H1 (cell line): ENCODE measurements around the gene FUT4. TPM values are rescaled to one million over a fixed set of nuclear protein-coding genes. Genes with fewer than 3 reads are reported as not detected.

Experiments used
- CTCF ChIA-PET: fragments of 300-600 bp; sonication (Branson Sonifier 250); formaldehyde crosslinking; loops from one replicate; lab custom pipeline; 2021; ENCODE audit not compliant: partially characterized antibody; lab: Charles Lee
- POLR2A ChIA-PET: fragments of 300-600 bp; sonication (Branson Sonifier 250); formaldehyde crosslinking; loops from one replicate; lab custom pipeline; 2021; ENCODE audit warnings: inconsistent platforms; ENCODE audit not compliant: partially characterized antibody; lab: Charles Lee
- DNase-seq, 2 experiments: peaks; one replicate each; pipeline versions ENCODE4 v3.0.0 to v3.0.0-alpha.2; 2010 to 2022; ENCODE audit warnings: low spot score in 2 of 2, low read depth in 1 of 2, mixed read lengths in 1 of 2
- FAIRE-seq: peaks from 2 replicates; lab custom pipeline; 2011; peaks lifted over from hg19 to GRCh38; lab: Jason Lieb, UNC
- H2AFZ ChIP-seq: 2 replicates; pipeline ENCODE4 v1.8.1; 2012; ENCODE audit warnings: low read length, inconsistent platforms
- H2AK5ac ChIP-seq: 2 replicates; pipeline ENCODE4 v1.6.1; 2013; ENCODE audit warnings: low read depth, low read length
- H2BK120ac ChIP-seq: replicated peaks from 2 replicates; pipeline ENCODE3; 2013; ENCODE audit warnings: low read depth, low read length, inconsistent platforms
- H2BK12ac ChIP-seq: 2 replicates; pipeline ENCODE4 v1.6.1; 2013; ENCODE audit warnings: low read depth, low read length
- H2BK15ac ChIP-seq: 2 replicates; pipeline ENCODE4 v1.6.1; 2013; ENCODE audit warnings: low read length
- H2BK20ac ChIP-seq: 2 replicates; pipeline ENCODE4 v1.6.1; 2013; ENCODE audit warnings: low read length
- H2BK5ac ChIP-seq: 2 replicates; pipeline ENCODE4 v1.6.1; 2013; ENCODE audit warnings: low read depth, low read length
- H3K14ac ChIP-seq: 2 replicates; pipeline ENCODE4 v1.6.1; 2013; ENCODE audit warnings: inconsistent platforms; ENCODE audit not compliant: insufficient read length
- H3K18ac ChIP-seq: 2 replicates; pipeline ENCODE4 v1.6.1; 2013; ENCODE audit warnings: low read length; ENCODE audit errors: extremely low read depth
- H3K23ac ChIP-seq: 2 replicates; pipeline ENCODE4 v1.6.1; 2013; ENCODE audit warnings: inconsistent platforms; ENCODE audit not compliant: insufficient read length
- H3K23me2 ChIP-seq: 2 replicates; pipeline ENCODE4 v1.6.1; 2013; ENCODE audit warnings: low read depth, low read length
- H3K27ac ChIP-seq: 2 replicates; pipeline ENCODE4 v1.6.1; 2011; ENCODE audit warnings: low read depth, low read length, inconsistent platforms
- H3K27me3 ChIP-seq, 4 experiments: replicated peaks in 1 of 4; 1 replicate in 1 of 4; 2 replicates in 3 of 4; pipeline versions ENCODE4 v1.6.1 to v1.8.1; 2011 to 2013; ENCODE audit warnings: low read length in 3 of 4, mild to moderate bottlenecking in 3 of 4, inconsistent platforms in 2 of 4, mixed read lengths in 2 of 4, moderate library complexity in 1 of 4; ENCODE audit not compliant: control insufficient read depth in 3 of 4, insufficient read depth in 3 of 4; ENCODE audit errors: extremely low read depth in 1 of 4
- H3K36me3 ChIP-seq, 4 experiments: 2 replicates each; pipeline versions ENCODE4 v1.6.1 to v1.8.1; 2011 to 2013; ENCODE audit warnings: mild to moderate bottlenecking in 4 of 4, low read length in 3 of 4, moderate library complexity in 2 of 4, control low read depth in 1 of 4, inconsistent platforms in 1 of 4; ENCODE audit not compliant: insufficient read depth in 4 of 4, control insufficient read depth in 2 of 4
- H3K4ac ChIP-seq: replicated peaks from 2 replicates; pipeline ENCODE3; 2013; ENCODE audit warnings: low read length, low read depth, mixed read lengths, inconsistent platforms; ENCODE audit not compliant: insufficient read length
- H3K4me1 ChIP-seq, 4 experiments: replicated peaks in 1 of 4; 1 replicate in 1 of 4; 2 replicates in 3 of 4; pipeline versions ENCODE4 v1.6.1 to v1.8.1; 2011 to 2013; ENCODE audit warnings: low read length in 3 of 4, inconsistent platforms in 2 of 4, mixed read lengths in 1 of 4; ENCODE audit not compliant: insufficient read depth in 4 of 4, control insufficient read depth in 3 of 4
- H3K4me2 ChIP-seq, 2 experiments: 2 replicates each; pipeline versions ENCODE4 v1.6.1 to v1.8.1; 2011 to 2013; ENCODE audit warnings: low read depth in 2 of 2, low read length in 2 of 2, control low read depth in 1 of 2, inconsistent platforms in 1 of 2, mild to moderate bottlenecking in 1 of 2; ENCODE audit not compliant: insufficient read depth in 1 of 2
- H3K4me3 ChIP-seq, 4 experiments: fragments of 200-600, 300-600 bp in 1 of 4; sonication (generic), shearing (Covaris generic), sonication (Bioruptor Twin) in 1 of 4; 2 replicates each; pipeline versions ENCODE4 v1.5.1 to v1.8.1; 2011 to 2016; ENCODE audit warnings: low read length in 4 of 4, low read depth in 3 of 4, control low read depth in 2 of 4, inconsistent platforms in 2 of 4, mild to moderate bottlenecking in 2 of 4, mixed read lengths in 1 of 4, moderate library complexity in 1 of 4; ENCODE audit not compliant: insufficient read depth in 2 of 4; ENCODE audit errors: extremely low read depth in 1 of 4
- H3K56ac ChIP-seq: replicated peaks from 2 replicates; pipeline ENCODE3; 2013; ENCODE audit warnings: low read depth, mild to moderate bottlenecking, mixed read lengths, low read length, inconsistent platforms; ENCODE audit not compliant: insufficient read length
- H3K79me1 ChIP-seq: 2 replicates; pipeline ENCODE4 v1.6.1; 2013; ENCODE audit warnings: low read depth, low read length, control low read depth
- H3K79me2 ChIP-seq, 2 experiments: 2 replicates each; pipeline versions ENCODE4 v1.6.1 to v1.8.1; 2012 to 2013; ENCODE audit warnings: low read length in 2 of 2, mild to moderate bottlenecking in 2 of 2, inconsistent platforms in 1 of 2; ENCODE audit not compliant: insufficient read depth in 2 of 2, control insufficient read depth in 1 of 2
- H3K9ac ChIP-seq, 4 experiments: replicated peaks in 1 of 4; 1 replicate in 1 of 4; 2 replicates in 3 of 4; pipeline versions ENCODE4 v1.6.1 to v1.8.1; 2011 to 2013; ENCODE audit warnings: low read depth in 3 of 4, low read length in 3 of 4, control low read depth in 2 of 4, mild to moderate bottlenecking in 2 of 4, moderate library complexity in 2 of 4, inconsistent platforms in 1 of 4; ENCODE audit errors: extremely low read depth in 1 of 4
- H3K9me3 ChIP-seq, 2 experiments: 2 replicates each; pipeline versions ENCODE4 v1.6.1 to v1.8.1; 2012 to 2013; ENCODE audit warnings: mild to moderate bottlenecking in 2 of 2, moderate library complexity in 2 of 2, control low read depth in 1 of 2, inconsistent platforms in 1 of 2, low read depth in 1 of 2, low read length in 1 of 2, mixed read lengths in 1 of 2; ENCODE audit not compliant: insufficient read depth in 2 of 2
- H4K20me1 ChIP-seq, 2 experiments: replicated peaks in 1 of 2; 2 replicates each; pipeline versions ENCODE3 to v1.8.1; 2011 to 2013; ENCODE audit warnings: inconsistent platforms in 2 of 2, low read length in 2 of 2, mild to moderate bottlenecking in 1 of 2; ENCODE audit not compliant: insufficient read depth in 2 of 2, control insufficient read depth in 1 of 2
- H4K5ac ChIP-seq: 2 replicates; pipeline ENCODE4 v1.6.1; 2013; ENCODE audit warnings: low read length, low read depth, mixed read lengths, inconsistent platforms; ENCODE audit not compliant: insufficient read length
- H4K8ac ChIP-seq: 2 replicates; pipeline ENCODE4 v1.8.0; 2013; ENCODE audit warnings: mild to moderate bottlenecking, moderate library complexity, low read length, inconsistent platforms; ENCODE audit not compliant: insufficient read depth; ENCODE audit errors: extremely low read depth
- H4K91ac ChIP-seq: replicated peaks from 2 replicates; pipeline ENCODE3; 2013; ENCODE audit warnings: low read length, mixed read lengths, inconsistent platforms; ENCODE audit not compliant: insufficient read length
- ASH2L ChIP-seq: fragments of 200-600, 300-600 bp; sonication (generic); IDR thresholded peaks from one replicate; pipeline ENCODE4 v1.7.1; 2017; ENCODE audit warnings: low read length
- ATF3 ChIP-seq: IDR thresholded peaks from 2 replicates; pipeline ENCODE4 v1.6.1; 2011; ENCODE audit warnings: low read depth, mild to moderate bottlenecking, low read length; ENCODE audit not compliant: insufficient read depth
- CBX8 ChIP-seq: fragments of 300-800, 300-1000 bp; sonication (generic); IDR thresholded peaks from 2 replicates; pipeline ENCODE4 v1.7.1; 2016; ENCODE audit warnings: low read depth, low read length, borderline replicate concordance
- EGR1 ChIP-seq: IDR thresholded peaks from 2 replicates; pipeline ENCODE4 v1.6.1; 2011; ENCODE audit warnings: low read depth, low read length, borderline replicate concordance
- EP300 ChIP-seq, 2 experiments: IDR thresholded peaks; 1 replicate in 1 of 2; 2 replicates in 1 of 2; pipeline ENCODE4 v1.6.1; 2011 to 2012; ENCODE audit warnings: low read depth in 2 of 2, low read length in 2 of 2, mild to moderate bottlenecking in 2 of 2, borderline replicate concordance in 1 of 2, inconsistent platforms in 1 of 2, moderate library complexity in 1 of 2
- GTF2F1 ChIP-seq: IDR thresholded peaks from 2 replicates; pipeline ENCODE4 v1.6.1; 2012; ENCODE audit warnings: low read depth, low read length, improper control_type of control experiment, borderline replicate concordance
- KDM5A ChIP-seq: fragments of 200-600 bp; IDR thresholded peaks from 2 replicates; pipeline ENCODE4 v1.7.1; 2012; ENCODE audit warnings: mild to moderate bottlenecking, low read length, inconsistent platforms, mixed read lengths
- RFX5 ChIP-seq: IDR thresholded peaks from 2 replicates; pipeline ENCODE4 v1.6.1; 2011; ENCODE audit warnings: low read depth, low read length, improper control_type of control experiment, borderline replicate concordance
- RXRA ChIP-seq: IDR thresholded peaks from 2 replicates; pipeline ENCODE4 v1.6.1; 2011; ENCODE audit warnings: low read depth, mild to moderate bottlenecking, low read length, moderate library complexity; ENCODE audit not compliant: insufficient read depth
- SIX5 ChIP-seq: IDR thresholded peaks from 2 replicates; pipeline ENCODE4 v1.6.1; 2011; ENCODE audit warnings: mild to moderate bottlenecking, low read depth, low read length
- TEAD4 ChIP-seq: IDR thresholded peaks from 2 replicates; pipeline ENCODE4 v1.6.1; 2012; ENCODE audit warnings: low read depth, low read length, inconsistent platforms, mixed read lengths
- YY1 ChIP-seq: IDR thresholded peaks from 2 replicates; pipeline ENCODE4 v1.6.1; 2011; ENCODE audit warnings: low read depth, mild to moderate bottlenecking, low read length
- WGBS, 2 experiments: shearing (Covaris generic) in 1 of 2; methylation state at CpG; one replicate each; pipeline versions ENCODE4 v1.1.6 to v1.1.7; 2013 to 2015; ENCODE audit warnings: low lambda C conversion rate in 2 of 2, mixed read lengths in 2 of 2, inconsistent platforms in 1 of 2, low coverage in 1 of 2, missing lambda C conversion rate in 1 of 2; ENCODE audit not compliant: insufficient replicate concordance in 2 of 2, insufficient coverage in 1 of 2, insufficient read length in 1 of 2; ENCODE audit errors: extremely low coverage in 1 of 2, missing lambda C conversion rate in 1 of 2; 5-methylcytosine and 5-hydroxymethylcytosine counted together
- polyA plus RNA-seq, 7 experiments: library from polyadenylated mRNA; depleted of rRNA in 3 of 7; stranded (reverse) in 5 of 7; unstranded in 2 of 7; fragments of >200 nt in 5 of 7; fragments of 200-250 nt in 2 of 7; gene quantifications; 1 replicate in 5 of 7; 2 replicates in 1 of 7; 4 replicates in 1 of 7; pipeline versions ENCODE4 v1.2.1 to v1.2.3, GENCODE V29; 2011 to 2013; ENCODE audit warnings: missing spikeins in 2 of 7, mixed read lengths in 2 of 7
- total RNA-seq: library from RNA; stranded (reverse); fragmentation: NEBNext Ultra II Directional; extraction: Animal tissue kit (Norgen Biotek cat#: 25700); gene quantifications from 2 replicates; pipeline ENCODE4 v1.2.1, GENCODE V29; 2021
- TF ChIP-seq, protein P1 (sequence below): IDR thresholded peaks from 2 replicates; pipeline ENCODE4 v1.6.1; 2012; ENCODE audit warnings: inconsistent platforms

FUT4 gene
- total and polyA plus RNA-seq, 2 of the 8 experiments (the other 6 are each of a cell fraction or from before 2014, with no cell fraction given): 2.6 to 8.0 TPM

GRCh38 chr11:94568717-94569116 lies 25.0 kb downstream of the FUT4 start:
- H3K4me2 ChIP-seq: no peak overlapping the region
- no peak overlapping the region for H3K14ac ChIP-seq
- H3K79me2 ChIP-seq: no peaks in the 10 kb centered on the region
- H3K36me3 ChIP-seq: no peaks in the 10 kb centered on the region
- no peak overlapping the region for H2BK5ac ChIP-seq
- H3K23me2 ChIP-seq: no peaks in the 10 kb centered on the region
- H2BK15ac ChIP-seq: no peak overlapping the region
- H3K4me1 ChIP-seq: no peaks in the 10 kb centered on the region; a peak in 1 of 7 replicates
- H3K27me3 ChIP-seq: no peaks in the 10 kb centered on the region
- no peak overlapping the region for H4K8ac ChIP-seq
- H4K5ac ChIP-seq: no peak overlapping the region
- ChIA-PET CTCF (no interaction called here), POLR2A (interaction anchor here (1.0 to 1.3 kb wide), 2 partner anchors 8 to 52 kb away, joined by 3 read pairs; no protein-coding TSS in a partner anchor)
- 88% methylated on average over 4 of the region's 4 CpGs; no CpG with 5 or more reads in 1 of the 2 experiments for WGBS, 2 experiments
- H2AK5ac ChIP-seq: no peak overlapping the region
- FAIRE-seq (no peak), DNase-seq (no peak)
- H3K56ac ChIP-seq: no peak overlapping the region
- H2BK12ac ChIP-seq: no peak overlapping the region
- H2BK120ac ChIP-seq: no peak overlapping the region
- no peaks in the 10 kb centered on the region for H3K79me1 ChIP-seq
- H3K9ac ChIP-seq: no peak overlapping the region
- H3K9me3 ChIP-seq: no peaks in the 10 kb centered on the region
- no peak overlapping the region for H3K4me3 ChIP-seq
- no peak overlapping the region for H2AFZ ChIP-seq
- H3K23ac ChIP-seq: no peak overlapping the region
- H3K18ac ChIP-seq: no peak overlapping the region
- no peaks in the 10 kb centered on the region for H4K20me1 ChIP-seq
- H3K4ac ChIP-seq: no peak overlapping the region
- H4K91ac ChIP-seq: no peak overlapping the region
- no peak overlapping the region for H2BK20ac ChIP-seq
- no peak overlapping the region for H3K27ac ChIP-seq
- no peak for TF ChIP-seq RXRA
- no peak for TF ChIP-seq GTF2F1
- no peak for TF ChIP-seq TEAD4
- no peak for TF ChIP-seq EP300 (IDR thresholded peaks at IDR 0.05; ENCODE audit: borderline replicate concordance in 1 of 2, low read depth in 2 of 2, low read length in 2 of 2)
- TF ChIP-seq SIX5: no peak
- TF ChIP-seq, protein P1, sequence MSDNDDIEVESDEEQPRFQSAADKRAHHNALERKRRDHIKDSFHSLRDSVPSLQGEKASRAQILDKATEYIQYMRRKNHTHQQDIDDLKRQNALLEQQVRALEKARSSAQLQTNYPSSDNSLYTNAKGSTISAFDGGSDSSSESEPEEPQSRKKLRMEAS: no peak
- TF ChIP-seq KDM5A: no peak
- TF ChIP-seq ATF3: no peak
- TF ChIP-seq ASH2L: no peak
- no peak for TF ChIP-seq RFX5
- TF ChIP-seq YY1: no peak
- TF ChIP-seq CBX8: no peak
- no peak for TF ChIP-seq EGR1
